ENCODE results near the gene GRAMD1A.

GRAMD1A gene

DNA sequence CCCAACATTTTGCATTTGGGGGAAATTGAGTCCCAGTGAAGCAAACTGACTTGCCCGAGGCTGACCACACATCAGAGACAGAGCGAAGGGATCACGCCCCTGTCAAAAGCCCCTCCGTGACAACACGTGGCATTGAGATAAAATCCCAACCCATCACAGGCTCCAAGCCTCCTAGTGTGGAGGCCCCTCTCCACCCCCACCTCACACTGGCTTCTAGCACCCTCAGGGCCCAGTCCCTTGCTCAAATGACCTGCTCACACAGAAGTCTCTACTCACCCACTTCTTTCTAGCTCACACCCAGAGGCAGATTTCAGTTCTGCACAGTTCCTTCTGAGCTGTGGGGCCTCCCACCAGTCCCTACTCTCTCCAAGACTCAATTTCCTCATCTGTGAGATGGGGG, 51.7 kb downstream of the GRAMD1A start:
- no peak for TF ChIP-seq EZH2phosphoT487 (IDR thresholded peaks at IDR 0.05; ENCODE audit: borderline replicate concordance, low read length)
- TF ChIP-seq, protein P1, sequence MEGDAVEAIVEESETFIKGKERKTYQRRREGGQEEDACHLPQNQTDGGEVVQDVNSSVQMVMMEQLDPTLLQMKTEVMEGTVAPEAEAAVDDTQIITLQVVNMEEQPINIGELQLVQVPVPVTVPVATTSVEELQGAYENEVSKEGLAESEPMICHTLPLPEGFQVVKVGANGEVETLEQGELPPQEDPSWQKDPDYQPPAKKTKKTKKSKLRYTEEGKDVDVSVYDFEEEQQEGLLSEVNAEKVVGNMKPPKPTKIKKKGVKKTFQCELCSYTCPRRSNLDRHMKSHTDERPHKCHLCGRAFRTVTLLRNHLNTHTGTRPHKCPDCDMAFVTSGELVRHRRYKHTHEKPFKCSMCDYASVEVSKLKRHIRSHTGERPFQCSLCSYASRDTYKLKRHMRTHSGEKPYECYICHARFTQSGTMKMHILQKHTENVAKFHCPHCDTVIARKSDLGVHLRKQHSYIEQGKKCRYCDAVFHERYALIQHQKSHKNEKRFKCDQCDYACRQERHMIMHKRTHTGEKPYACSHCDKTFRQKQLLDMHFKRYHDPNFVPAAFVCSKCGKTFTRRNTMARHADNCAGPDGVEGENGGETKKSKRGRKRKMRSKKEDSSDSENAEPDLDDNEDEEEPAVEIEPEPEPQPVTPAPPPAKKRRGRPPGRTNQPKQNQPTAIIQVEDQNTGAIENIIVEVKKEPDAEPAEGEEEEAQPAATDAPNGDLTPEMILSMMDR (IDR thresholded peaks at IDR 0.05; ENCODE audit: low read depth, low read length, poor library complexity, severe bottlenecking): no peak
- Histone ChIP-seq H3K27ac (ENCODE audit: low read depth, low read length) (no peak overlapping the region), H3K36me3 (ENCODE audit: control insufficient read depth, low read length) (no peaks in the 10 kb centered on the region)

DNA sequence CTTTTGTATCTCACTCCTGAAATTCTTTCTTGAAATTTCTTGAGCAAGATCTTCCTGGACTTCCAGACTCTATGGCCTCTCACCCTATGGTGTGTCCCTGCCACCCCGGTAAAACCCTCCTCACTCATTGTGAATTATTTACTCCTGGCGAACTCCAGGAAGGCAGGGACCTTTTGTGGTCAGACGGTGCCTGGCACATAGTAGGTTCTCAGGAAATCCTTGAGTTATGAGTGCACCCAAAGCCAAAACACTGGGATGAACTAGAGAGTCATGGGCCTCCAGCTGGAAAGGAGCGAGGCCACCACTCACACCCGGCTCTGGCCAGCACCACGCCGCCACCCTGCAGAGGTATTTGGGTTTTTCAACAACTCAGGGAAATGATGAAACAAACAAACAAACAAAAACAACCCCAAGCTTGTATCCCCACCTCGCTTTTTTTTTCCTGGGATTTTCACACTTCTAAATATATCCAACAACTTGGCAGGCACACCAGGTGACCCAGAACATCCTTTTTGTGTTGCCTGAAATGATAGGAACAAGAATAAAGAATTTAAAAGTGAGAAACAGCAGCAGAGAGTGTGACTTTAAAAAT, 52.6 kb downstream of the GRAMD1A start:
- peaks cover 19% of the 10 kb centered on the region for H3K27me3 ChIP-seq (ENCODE audit: control insufficient read depth, low read length)
- H3K79me2 ChIP-seq (ENCODE audit: control insufficient read depth, low read length): no peaks in the 10 kb centered on the region
- no peaks in the 10 kb centered on the region for H3K4me1 ChIP-seq (ENCODE audit: control insufficient read depth, low read length)
- no peak overlapping the region for H3K4me2 ChIP-seq (ENCODE audit: low read length)
- H4K20me1 ChIP-seq (ENCODE audit: control insufficient read depth, insufficient read depth, low read depth, low read length): no peaks in the 10 kb centered on the region
- TF ChIP-seq, protein P1 (IDR thresholded peaks at IDR 0.05; ENCODE audit: low read depth, low read length, poor library complexity, severe bottlenecking): no peak
- TF ChIP-seq EZH2phosphoT487 (IDR thresholded peaks at IDR 0.05; ENCODE audit: borderline replicate concordance, low read length): no peak
- no peak overlapping the region for H3K4me3 ChIP-seq (ENCODE audit: low read length)
- H3K36me3 ChIP-seq (ENCODE audit: control insufficient read depth, low read length): no peaks in the 10 kb centered on the region
- no peaks in the 10 kb centered on the region for H3K9me2 ChIP-seq (replicated peaks; ENCODE audit: control insufficient read depth, low read length)
- no peak overlapping the region for H3K27ac ChIP-seq (ENCODE audit: low read depth, low read length)
- no peaks in the 10 kb centered on the region for H3K9me3 ChIP-seq (ENCODE audit: control insufficient read depth, insufficient read depth, low read length)
- H3F3A ChIP-seq (ENCODE audit: control insufficient read depth, insufficient read depth): no peaks in the 10 kb centered on the region

More for the DNA sequence above, 51.7 kb downstream of the GRAMD1A start:
- H3K4me2 ChIP-seq (ENCODE audit: low read length): no peak overlapping the region
- H3K27me3 ChIP-seq (ENCODE audit: control insufficient read depth, low read length): peaks cover 19% of the 10 kb centered on the region
- no peaks in the 10 kb centered on the region for H3K9me2 ChIP-seq (replicated peaks; ENCODE audit: control insufficient read depth, low read length)
- H4K20me1 ChIP-seq (ENCODE audit: control insufficient read depth, insufficient read depth, low read depth, low read length): no peaks in the 10 kb centered on the region
- H3K4me1 ChIP-seq (ENCODE audit: control insufficient read depth, low read length): no peaks in the 10 kb centered on the region
- no peak overlapping the region for H3K4me3 ChIP-seq (ENCODE audit: low read length)
- no peaks in the 10 kb centered on the region for H3F3A ChIP-seq (ENCODE audit: control insufficient read depth, insufficient read depth)
- no peaks in the 10 kb centered on the region for H3K79me2 ChIP-seq (ENCODE audit: control insufficient read depth, low read length)
- H3K9me3 ChIP-seq (ENCODE audit: control insufficient read depth, insufficient read depth, low read length): no peaks in the 10 kb centered on the region

DNA sequence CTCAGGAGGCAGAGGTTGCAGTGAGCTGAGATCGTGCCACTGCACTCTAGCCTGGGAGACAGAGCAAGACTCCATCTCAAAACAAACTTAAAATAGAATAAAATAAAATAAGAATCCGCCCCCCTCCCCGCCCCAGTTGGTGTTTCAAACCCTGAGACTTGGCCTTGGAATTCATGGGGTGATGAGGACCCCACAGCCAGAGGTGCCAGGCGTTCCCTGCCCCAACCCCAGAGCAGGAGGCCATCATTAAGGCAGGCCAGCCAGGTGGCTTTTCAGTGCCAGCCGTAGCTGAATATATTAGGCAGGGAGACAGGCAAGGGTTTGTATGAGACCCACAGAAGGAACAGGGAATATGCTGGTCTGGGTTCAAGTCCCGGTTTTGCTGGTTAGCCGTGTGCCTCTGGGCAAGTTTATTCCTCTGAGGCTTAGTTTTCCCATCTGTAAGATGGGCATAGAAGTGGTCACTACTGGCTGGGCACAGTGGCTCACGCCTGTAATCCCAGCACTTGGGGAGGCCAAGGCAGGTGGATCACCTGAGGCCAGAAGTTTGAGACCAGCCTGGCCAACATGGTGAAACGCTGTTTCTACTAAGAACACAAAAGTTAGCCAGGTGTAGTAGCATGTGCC, 53.7 kb downstream of the GRAMD1A start:
- no peaks in the 10 kb centered on the region for H3K36me3 ChIP-seq (ENCODE audit: control insufficient read depth, low read length)
- no peaks in the 10 kb centered on the region for H3K4me1 ChIP-seq (ENCODE audit: control insufficient read depth, low read length)
- H4K20me1 ChIP-seq (ENCODE audit: control insufficient read depth, insufficient read depth, low read depth, low read length): no peaks in the 10 kb centered on the region

More for the DNA sequence above, 53.7 kb downstream of the GRAMD1A start:
- Histone ChIP-seq H3K4me3 (ENCODE audit: low read length) (no peak overlapping the region), H3F3A (ENCODE audit: control insufficient read depth, insufficient read depth) (no peaks in the 10 kb centered on the region), H3K79me2 (ENCODE audit: control insufficient read depth, low read length) (no peaks in the 10 kb centered on the region), H3K4me2 (ENCODE audit: low read length) (no peak overlapping the region), H3K9me2 (replicated peaks; ENCODE audit: control insufficient read depth, low read length) (no peaks in the 10 kb centered on the region), H3K27me3 (ENCODE audit: control insufficient read depth, low read length) (peaks cover 19% of the 10 kb centered on the region), H3K9me3 (ENCODE audit: control insufficient read depth, insufficient read depth, low read length) (no peaks in the 10 kb centered on the region), H3K27ac (ENCODE audit: low read depth, low read length) (no peak overlapping the region)
- TF ChIP-seq, protein P1 (IDR thresholded peaks at IDR 0.05; ENCODE audit: low read depth, low read length, poor library complexity, severe bottlenecking): no peak
- TF ChIP-seq EZH2phosphoT487 (IDR thresholded peaks at IDR 0.05; ENCODE audit: borderline replicate concordance, low read length): no peak
